ENCODE data around the gene NFIX. TPM values are rescaled to one million over a fixed set of nuclear protein-coding genes. Genes with fewer than 3 reads are reported as not detected.

Gene NFIX
- total RNA-seq, 1 experiment from 2014 or later, result 69.7 TPM

GRCh38 chr19:13086341-13086740, 91.1 kb downstream of the NFIX start:
- POLR2A ChIA-PET (ENCODE audit: low non-redundant PET), result no interaction called here
- no peaks in the 10 kb centered on the region for H3K36me3 ChIP-seq (ENCODE audit: insufficient read depth, low read length, poor library complexity, severe bottlenecking)
- CTCF ChIA-PET, result interaction anchor here (1.1 kb wide), 1 partner anchor 25 kb away, joined by 4 read pairs; no protein-coding TSS in a partner anchor
- H3K4me3 ChIP-seq (ENCODE audit: low read depth, low read length, poor library complexity, severe bottlenecking), result no peak overlapping the region
- BruUV-seq (replicated peaks), result no TSS peak
- peaks cover 22% of the 10 kb centered on the region for H3K4me1 ChIP-seq (ENCODE audit: insufficient read depth, low read length, poor library complexity, severe bottlenecking)
- H3K27me3 ChIP-seq (replicated peaks; ENCODE audit: insufficient read depth, low read depth, low read length, poor library complexity), result no peaks in the 10 kb centered on the region
- intact Hi-C loops (cut with micrococcal nuclease; ENCODE audit: unreplicated experiment), result no loop called here
- H3K27ac ChIP-seq (ENCODE audit: low read depth, low read length, poor library complexity, severe bottlenecking), result no peak overlapping the region
- no peak for DNase-seq (ENCODE audit: low spot score)
- no peak for TF ChIP-seq CTCF (conservative IDR thresholded peaks at IDR 0.05; ENCODE audit: low read depth, low read length)
- no peaks in the 10 kb centered on the region for H3K9me3 ChIP-seq (ENCODE audit: low read depth, low read length, poor library complexity, severe bottlenecking)

GRCh38 chr19:13087295-13087694, 92.0 kb downstream of the NFIX start:
- BruUV-seq (replicated peaks), result no TSS peak

GRCh38 chr19:13087795-13088537, 92.7 kb downstream of the NFIX start:
- Histone ChIP-seq H3K4me3 (ENCODE audit: low read depth, low read length, poor library complexity, severe bottlenecking) (no peak overlapping the region), H3K36me3 (ENCODE audit: insufficient read depth, low read length, poor library complexity, severe bottlenecking) (no peaks in the 10 kb centered on the region), H3K27me3 (replicated peaks; ENCODE audit: insufficient read depth, low read depth, low read length, poor library complexity) (no peaks in the 10 kb centered on the region), H3K4me1 (ENCODE audit: insufficient read depth, low read length, poor library complexity, severe bottlenecking) (peaks cover 25% of the 10 kb centered on the region), H3K9me3 (ENCODE audit: low read depth, low read length, poor library complexity, severe bottlenecking) (no peaks in the 10 kb centered on the region), H3K27ac (ENCODE audit: low read depth, low read length, poor library complexity, severe bottlenecking) (no peak overlapping the region)
- TF ChIP-seq EZH2 (IDR thresholded peaks at IDR 0.05; ENCODE audit: borderline replicate concordance, low read depth, low read length, poor library complexity, severe bottlenecking) (no peak), CTCF (conservative IDR thresholded peaks at IDR 0.05; ENCODE audit: low read depth, low read length) (no peak)
- CTCF ChIA-PET, result interaction anchor here (0.7 to 1.1 kb wide), 2 partner anchors 27 to 110 kb away, joined by 3 read pairs; no protein-coding TSS in a partner anchor
- DNase-seq (ENCODE audit: low spot score), result no peak
- BruUV-seq (replicated peaks), result no TSS peak
- intact Hi-C loops (cut with micrococcal nuclease; ENCODE audit: unreplicated experiment), result no loop called here
- POLR2A ChIA-PET (ENCODE audit: low non-redundant PET), result no interaction called here

More at GRCh38 chr19:13087295-13087694, 92.0 kb downstream of the NFIX start:
- no peaks in the 10 kb centered on the region for H3K36me3 ChIP-seq (ENCODE audit: insufficient read depth, low read length, poor library complexity, severe bottlenecking)
- no peak overlapping the region for H3K4me3 ChIP-seq (ENCODE audit: low read depth, low read length, poor library complexity, severe bottlenecking)
- intact Hi-C loops (cut with micrococcal nuclease; ENCODE audit: unreplicated experiment), result no loop called here
- no peak overlapping the region for H3K27ac ChIP-seq (ENCODE audit: low read depth, low read length, poor library complexity, severe bottlenecking)
- no peaks in the 10 kb centered on the region for H3K27me3 ChIP-seq (replicated peaks; ENCODE audit: insufficient read depth, low read depth, low read length, poor library complexity)
- TF ChIP-seq EZH2 (IDR thresholded peaks at IDR 0.05; ENCODE audit: borderline replicate concordance, low read depth, low read length, poor library complexity, severe bottlenecking) (no peak), CTCF (conservative IDR thresholded peaks at IDR 0.05; ENCODE audit: low read depth, low read length) (no peak)
- no peak for DNase-seq (ENCODE audit: low spot score)
- no peaks in the 10 kb centered on the region for H3K9me3 ChIP-seq (ENCODE audit: low read depth, low read length, poor library complexity, severe bottlenecking)
- H3K4me1 ChIP-seq (ENCODE audit: insufficient read depth, low read length, poor library complexity, severe bottlenecking), result peaks cover 29% of the 10 kb centered on the region
- CTCF ChIA-PET, result interaction anchor here (0.7 to 1.1 kb wide), 2 partner anchors 26 to 110 kb away, joined by 3 read pairs; no protein-coding TSS in a partner anchor
- POLR2A ChIA-PET (ENCODE audit: low non-redundant PET), result no interaction called here

All from A673 (cell line).